Small intestine (tissue), 16 donors: ENCODE data around the gene TYMS. TPM values are rescaled to one million over a fixed set of nuclear protein-coding genes. Genes with fewer than 3 reads are reported as not detected.

Experiments used
- DNase-seq, 2 donors: peaks; one replicate each; pipeline versions ENCODE4 v3.0.0 to v3.0.0-alpha.2; 2013
- FAIRE-seq: peaks from 2 replicates; lab custom pipeline; 2012; peaks lifted over from hg19 to GRCh38; lab: Jason Lieb, UNC
- H3K27ac ChIP-seq, 3 donors: one replicate each; pipeline ENCODE4 v1.5.1; 2013; ENCODE audit warnings: low read length in 2 of 3, mild to moderate bottlenecking in 2 of 3, control low read depth in 1 of 3, inconsistent platforms in 1 of 3, low read depth in 1 of 3, moderate library complexity in 1 of 3
- H3K27me3 ChIP-seq, 3 donors: one replicate each; pipeline ENCODE4 v1.6.1; 2013; ENCODE audit warnings: low read length in 3 of 3, inconsistent platforms in 1 of 3; ENCODE audit not compliant: control insufficient read depth in 3 of 3, insufficient read depth in 3 of 3
- H3K36me3 ChIP-seq, 3 donors: one replicate each; pipeline ENCODE4 v1.6.1; 2013; ENCODE audit warnings: low read length in 3 of 3, inconsistent platforms in 1 of 3, low read depth in 1 of 3, mild to moderate bottlenecking in 1 of 3, moderate library complexity in 1 of 3; ENCODE audit not compliant: control insufficient read depth in 3 of 3, insufficient read depth in 2 of 3
- H3K4me1 ChIP-seq, 3 donors: one replicate each; pipeline ENCODE4 v1.6.1; 2013; ENCODE audit warnings: low read length in 2 of 3, inconsistent platforms in 1 of 3, low read depth in 1 of 3, mild to moderate bottlenecking in 1 of 3, moderate library complexity in 1 of 3; ENCODE audit not compliant: control insufficient read depth in 3 of 3, insufficient read depth in 2 of 3
- H3K4me3 ChIP-seq, 3 donors: one replicate each; pipeline ENCODE4 v1.5.1; 2013; ENCODE audit warnings: low read length in 3 of 3, control low read depth in 1 of 3, inconsistent platforms in 1 of 3, low read depth in 1 of 3, mild to moderate bottlenecking in 1 of 3, moderate library complexity in 1 of 3
- H3K9me3 ChIP-seq, 2 donors: one replicate each; pipeline ENCODE4 v1.6.1; 2013; ENCODE audit warnings: low read depth in 1 of 2, low read length in 1 of 2; ENCODE audit not compliant: control insufficient read depth in 2 of 2, insufficient read depth in 1 of 2
- WGBS, 3 donors: extraction: QIAGEN DNeasy Blood & Tissue Kit; methylation state at CpG; one replicate each; pipeline ENCODE4 v1.1.7; 2013; 5-methylcytosine and 5-hydroxymethylcytosine counted together
- long read RNA-seq, 10 donors: transcript quantifications; one replicate each; lab custom pipeline, GENCODE V29; 2026
- polyA plus RNA-seq, 4 donors: library from polyadenylated mRNA; stranded (reverse) in 3 of 4; unstranded in 1 of 4; fragments of 200-250 nt in 3 of 4; fragments of 120-200 nt in 1 of 4; gene quantifications; one replicate each; pipeline versions ENCODE4 v1.2.1 to v1.2.3, GENCODE V29; 2013
- donor health status: healthy with polysubstance abuse.
- donor health status: control.
- donor health status: control.
- donor health status: Bipolar disorder and iron deficiency.
- donor health status: healthy.

Gene TYMS
- 10 to 100 TPM in 2 of 4 donors, 1 to 10 TPM in 2; 6.2 to 74.6 (median 31.4) TPM for polyA plus RNA-seq
- long read RNA-seq, donor 1, result 0 reads
- long read RNA-seq, donor 2, partial matches to known transcripts, result 11 of 15 reads
- long read RNA-seq, donor 2, other reads (novel, unspliced or antisense), result 0 of 15 reads
- long read RNA-seq, donor 3, transcript TYMS-203 (7 exons, 1,662 nt), result major isoform, 13 of 209 reads
- long read RNA-seq, donor 3, partial matches to known transcripts, result 196 of 209 reads
- long read RNA-seq, donor 3, other reads (novel, unspliced or antisense), result 0 of 209 reads
- long read RNA-seq, donor 4, partial matches to known transcripts, result 6 of 7 reads
- long read RNA-seq, donor 4, other reads (novel, unspliced or antisense), result 0 of 7 reads
- long read RNA-seq, donor 5, partial matches to known transcripts, result 67 of 68 reads
- long read RNA-seq, donor 5, other reads (novel, unspliced or antisense), result 0 of 68 reads
- long read RNA-seq, donor 6, transcript TYMS-203 (7 exons, 1,662 nt), result major isoform, 8 of 108 reads
- long read RNA-seq, donor 6, partial matches to known transcripts, result 89 of 108 reads
- long read RNA-seq, donor 6, other reads (novel, unspliced or antisense), result 11 of 108 reads
- long read RNA-seq, donor 7, transcript TYMS-203 (7 exons, 1,662 nt), result major isoform, 91 of 103 reads
- long read RNA-seq, donor 7, partial matches to known transcripts, result 10 of 103 reads
- long read RNA-seq, donor 7, other reads (novel, unspliced or antisense), result 0 of 103 reads
- long read RNA-seq, donor 8, partial matches to known transcripts, result 0 of 3 reads
- long read RNA-seq, donor 8, other reads (novel, unspliced or antisense), result 0 of 3 reads
- long read RNA-seq, donor 9, partial matches to known transcripts, result 0 of 4 reads
- long read RNA-seq, donor 9, other reads (novel, unspliced or antisense), result 0 of 4 reads
- long read RNA-seq, donor 10, transcript TYMS-203 (7 exons, 1,662 nt), result major isoform, 38 of 78 reads
- long read RNA-seq, donor 10, partial matches to known transcripts, result 37 of 78 reads
- long read RNA-seq, donor 10, other reads (novel, unspliced or antisense), result 0 of 78 reads

GRCh38 chr18:657311-658000, at the start of gene TYMS:
TSS of gene TYMS (plus strand) at chr18:657653. CDS start at chr18:657743, 90 bp downstream.
- peaks cover 0 to 5% of the 10 kb centered on the region in 2 donors for H3K9me3 ChIP-seq
- H3K27ac ChIP-seq, result peak within 1 kb of the TSS; percentile 55 to 92 (median 73)
- H3K27me3 ChIP-seq, result no peaks in the 10 kb centered on the region
- no peak for FAIRE-seq
- H3K4me1 ChIP-seq, result peaks cover 0 to 5% (median 0%) of the 10 kb centered on the region in 3 donors
- WGBS, 3 donors, result 0 to 1% (median 0%) methylated on average over 52 to 79 of the region's 79 CpGs
- H3K36me3 ChIP-seq, result peaks cover 0 to 23% (median 0%) of the 10 kb centered on the region in 3 donors
- peak within 1 kb of the TSS; percentile 43 to 76 (median 73) for H3K4me3 ChIP-seq
- DNase-seq, result peak; percentile 83 to 92

- Histone ChIP-seq H3K4me1 (peaks cover 0 to 3% (median 0%) of the 10 kb centered on the region in 3 donors), H3K36me3 (no peaks in the 10 kb centered on the region), H3K27me3 (peaks cover 0 to 2% (median 0%) of the 10 kb centered on the region in 3 donors), H3K9me3 (no peaks in the 10 kb centered on the region), H3K27ac (no peak overlapping the region), H3K4me3 (no peak overlapping the region)
- 84 to 87% (median 85%) methylated on average over 7 of the region's 7 CpGs for WGBS, 3 donors
- FAIRE-seq (no peak), DNase-seq (no peak)
Observed at GRCh38 chr18:607930-608329, 49.5 kb upstream of the TYMS start.

GRCh38 chr18:610214-610928, 47.1 kb upstream of the TYMS start:
- H3K27ac ChIP-seq, result no peak overlapping the region
- FAIRE-seq, result no peak
- no peak for DNase-seq
- no peak overlapping the region for H3K4me3 ChIP-seq
- peaks cover 0 to 3% (median 0%) of the 10 kb centered on the region in 3 donors for H3K4me1 ChIP-seq
- peaks cover 0 to 2% (median 0%) of the 10 kb centered on the region in 3 donors for H3K27me3 ChIP-seq
- WGBS, 3 donors, result 74 to 89% (median 77%) methylated on average over 15 of the region's 15 CpGs
- H3K36me3 ChIP-seq, result no peaks in the 10 kb centered on the region
- no peaks in the 10 kb centered on the region for H3K9me3 ChIP-seq

- H3K27me3 ChIP-seq, result no peaks in the 10 kb centered on the region
- no peak overlapping the region for H3K27ac ChIP-seq
- H3K36me3 ChIP-seq, result no peaks in the 10 kb centered on the region
- no peak for DNase-seq
- no peaks in the 10 kb centered on the region for H3K9me3 ChIP-seq
- no peak overlapping the region for H3K4me3 ChIP-seq
- no peak for FAIRE-seq
- 81 to 94% (median 88%) methylated on average over 7 of the region's 7 CpGs for WGBS, 3 donors
- H3K4me1 ChIP-seq, result peaks cover 0 to 3% (median 0%) of the 10 kb centered on the region in 3 donors
Observed at GRCh38 chr18:612156-612555, 45.3 kb upstream of the TYMS start.

- no peak overlapping the region for H3K27ac ChIP-seq
- FAIRE-seq (no peak), DNase-seq (no peak)
- peaks cover 0 to 3% (median 0%) of the 10 kb centered on the region in 3 donors for H3K4me1 ChIP-seq
- WGBS, 3 donors, result 66 to 95% (median 80%) methylated on average over 1 of the region's 1 CpG
- H3K36me3 ChIP-seq, result no peaks in the 10 kb centered on the region
- no peaks in the 10 kb centered on the region for H3K9me3 ChIP-seq
- H3K4me3 ChIP-seq, result no peak overlapping the region
- peaks cover 0 to 4% (median 0%) of the 10 kb centered on the region in 3 donors for H3K27me3 ChIP-seq
Observed at GRCh38 chr18:614193-614592, 43.3 kb upstream of the TYMS start.

GRCh38 chr18:615092-615521, 42.3 kb upstream of the TYMS start:
- FAIRE-seq (no peak), DNase-seq (no peak)
- Histone ChIP-seq H3K4me3 (no peak overlapping the region), H3K4me1 (peaks cover 0 to 3% (median 0%) of the 10 kb centered on the region in 3 donors), H3K27me3 (peaks cover 0 to 4% (median 0%) of the 10 kb centered on the region in 3 donors), H3K27ac (no peak overlapping the region), H3K36me3 (no peaks in the 10 kb centered on the region), H3K9me3 (no peaks in the 10 kb centered on the region)
- WGBS, 3 donors, result 73 to 84% (median 76%) methylated on average over 5 of the region's 5 CpGs

GRCh38 chr18:615773-616172, 41.7 kb upstream of the TYMS start:
- 37 to 65% (median 57%) methylated on average over 4 of the region's 4 CpGs for WGBS, 3 donors
- Histone ChIP-seq H3K9me3 (no peaks in the 10 kb centered on the region), H3K4me3 (no peak overlapping the region), H3K4me1 (peaks cover 0 to 2% (median 0%) of the 10 kb centered on the region in 3 donors), H3K27me3 (peaks cover 0 to 4% (median 0%) of the 10 kb centered on the region in 3 donors), H3K27ac (no peak overlapping the region), H3K36me3 (no peaks in the 10 kb centered on the region)
- DNase-seq (peak in 1 of 2 donors; percentile 12), FAIRE-seq (no peak)
